Measurements from ENCODE around the gene LRRC3. TPM values are rescaled to one million over a fixed set of nuclear protein-coding genes. Genes with fewer than 3 reads are reported as not detected.

Gene LRRC3
- total and polyA plus RNA-seq, 2 of the 4 experiments (the other 2 are of a cell fraction): under 0.01 to 0.38 TPM

- no peak overlapping the region for H2BK20ac ChIP-seq (ENCODE audit: low read depth, low read length)
- H3K4me2 ChIP-seq (ENCODE audit: low read depth, low read length): no peak overlapping the region
- TF ChIP-seq USF2 (IDR thresholded peaks at IDR 0.05; ENCODE audit: low read depth, low read length) (no peak), CEBPB (IDR thresholded peaks at IDR 0.05; ENCODE audit: low read depth, low read length) (no peak), NFE2L2 (IDR thresholded peaks at IDR 0.05; ENCODE audit: low read depth, low read length) (no peak), RAD21 (IDR thresholded peaks at IDR 0.05; ENCODE audit: low read length) (no peak), ELK1 (IDR thresholded peaks at IDR 0.05; ENCODE audit: borderline replicate concordance, low read depth, low read length) (no peak), CTCF (conservative IDR thresholded peaks at IDR 0.05; ENCODE audit: low read depth, low read length) (no peak), MAZ (IDR thresholded peaks at IDR 0.05; ENCODE audit: borderline replicate concordance, low read depth, low read length) (no peak), MXI1 (IDR thresholded peaks at IDR 0.05; ENCODE audit: borderline replicate concordance, low read depth, low read length) (no peak), BHLHE40 (IDR thresholded peaks at IDR 0.05; ENCODE audit: low read depth, low read length) (no peak), SMC3 (IDR thresholded peaks at IDR 0.05; ENCODE audit: low read depth, low read length) (no peak), POLR2A (IDR thresholded peaks at IDR 0.05; ENCODE audit: low read depth, low read length) (no peak), CHD1 (IDR thresholded peaks at IDR 0.05; ENCODE audit: low read depth, low read length) (no peak), MAFK (IDR thresholded peaks at IDR 0.05; ENCODE audit: low read depth, low read length) (no peak)
- no peak overlapping the region for H2AK5ac ChIP-seq (ENCODE audit: low read depth, low read length)
- dilution Hi-C loops (cut with HindIII; ENCODE audit: low sequenced_read_pairs, unreplicated experiment) (no loop called here), intact Hi-C loops (cut with micrococcal nuclease) (loop anchor here (10.0 kb wide), 1 partner anchor 155 kb away; the partner anchor contains the start of gene CFAP410), in situ Hi-C loops (cut with MboI; ENCODE audit: low sequenced_read_pairs) (no loop called here)
- no peak overlapping the region for H3K18ac ChIP-seq (ENCODE audit: low read depth, low read length)
- H4K91ac ChIP-seq (ENCODE audit: insufficient read depth, low read depth, low read length): no peak overlapping the region
- no CpG with 5 or more reads among the region's 7 CpGs for WGBS, 2 experiments (ENCODE audit: extremely low coverage in 2 of 2, insufficient read length in 1 of 2)
- no peak overlapping the region for H3K14ac ChIP-seq (replicated peaks; ENCODE audit: low read depth, low read length)
- H2AFZ ChIP-seq (replicated peaks; ENCODE audit: low read length, poor library complexity): no peak overlapping the region
- no peak overlapping the region for H3K9ac ChIP-seq (ENCODE audit: low read depth, low read length)
- no peaks in the 10 kb centered on the region for H4K20me1 ChIP-seq (ENCODE audit: insufficient read depth, low read length)
- no peak overlapping the region for H2BK15ac ChIP-seq (ENCODE audit: low read depth, low read length)
- no peaks in the 10 kb centered on the region for H3K79me1 ChIP-seq (ENCODE audit: low read depth in 1 of 2, low read length in 2 of 2)
- H3K4me1 ChIP-seq (ENCODE audit: control insufficient read depth, insufficient read depth, low read length): no peaks in the 10 kb centered on the region
- ChIA-PET CTCF (interaction anchor here (0.6 to 1.3 kb wide), 2 partner anchors 12 to 88 kb away, joined by 3 to 4 read pairs; no protein-coding TSS in a partner anchor), POLR2A (ENCODE audit: unreplicated experiment) (no interaction called here)
- H2AK9ac ChIP-seq (replicated peaks; ENCODE audit: low read depth, low read length, poor library complexity): no peak overlapping the region
- BruUV-seq (replicated peaks): no TSS peak
- DNase-seq (no peak), ATAC-seq (ENCODE audit: low read depth) (no peak)
- H3K4ac ChIP-seq (ENCODE audit: low read depth, low read length): no peak overlapping the region
- peaks cover 2% of the 10 kb centered on the region; the same call in 1 of the 2 replicates for H3K27me3 ChIP-seq (ENCODE audit: control insufficient read depth, insufficient read depth, low read length)
- H3K9me3 ChIP-seq (ENCODE audit: control insufficient read depth, insufficient read depth, low read length): peaks cover 24% of the 10 kb centered on the region
- H2BK120ac ChIP-seq (ENCODE audit: low read depth, low read length): no peak overlapping the region
- no peak overlapping the region for H4K8ac ChIP-seq (ENCODE audit: low read depth in 2 of 2, low read length in 2 of 2)
- H4K5ac ChIP-seq (ENCODE audit: low read depth, low read length): no peak overlapping the region
- H3K36me3 ChIP-seq (ENCODE audit: control insufficient read depth, insufficient read depth, low read length): no peaks in the 10 kb centered on the region
- H3K23ac ChIP-seq (ENCODE audit: low read depth, low read length): no peak overlapping the region
- no peak overlapping the region for H3K56ac ChIP-seq (ENCODE audit: extremely low read depth, insufficient read depth, low read length)
- no peak overlapping the region for H2BK5ac ChIP-seq (ENCODE audit: low read depth, low read length, poor library complexity, severe bottlenecking)
- no peak overlapping the region for H3K4me3 ChIP-seq (ENCODE audit: insufficient read depth, low read depth, low read length)
- no peaks in the 10 kb centered on the region for H3K9me1 ChIP-seq (ENCODE audit: insufficient read depth, low read length)
- H3K27ac ChIP-seq (ENCODE audit: insufficient read depth, low read length): no peak overlapping the region
These were observed 34.7 kb downstream of the LRRC3 start for GRCh38 chr21:44489962-44490361.

Measured in IMR-90 (cell line).